Left kidney (tissue), 8 donors: ENCODE measurements around the gene TOMM6. TPM values are rescaled to one million over a fixed set of nuclear protein-coding genes. Genes with fewer than 3 reads are reported as not detected.
A peak's percentile ranks its signal among the peaks of the same experiment; 100 is the strongest.

ENCODE experiments used
- DNase-seq: peaks from one replicate; pipeline ENCODE4 v3.0.0-alpha.2; 2013
- long read RNA-seq, 8 donors: transcript quantifications; one replicate each; lab custom pipeline, GENCODE V29; 2026
- polyA plus RNA-seq: library from polyadenylated mRNA; unstranded; fragments of 120-200 nt; gene quantifications from one replicate; pipeline ENCODE4 v1.2.1, GENCODE V29; 2013; ENCODE audit not compliant: insufficient read length

The TOMM6 gene
- polyA plus RNA-seq, result 208 TPM
- long read RNA-seq, donor 1, transcript TOMM6-202 (3 exons, 637 nt), result minor isoform, 53 of 145 reads
- long read RNA-seq, donor 1, transcript TOMM6-201 (3 exons, 595 nt), result major isoform, 92 of 145 reads
- long read RNA-seq, donor 1, partial matches to known transcripts, result 0 of 145 reads
- long read RNA-seq, donor 1, other reads (novel, unspliced or antisense), result 0 of 145 reads
- long read RNA-seq, donor 2, transcript TOMM6-202 (3 exons, 637 nt), result minor isoform, 48 of 134 reads
- long read RNA-seq, donor 2, transcript TOMM6-201 (3 exons, 595 nt), result major isoform, 86 of 134 reads
- long read RNA-seq, donor 2, partial matches to known transcripts, result 0 of 134 reads
- long read RNA-seq, donor 2, other reads (novel, unspliced or antisense), result 0 of 134 reads
- long read RNA-seq, donor 3, transcript TOMM6-201 (3 exons, 595 nt), result major isoform, 67 of 105 reads
- long read RNA-seq, donor 3, transcript TOMM6-202 (3 exons, 637 nt), result minor isoform, 38 of 105 reads
- long read RNA-seq, donor 3, partial matches to known transcripts, result 0 of 105 reads
- long read RNA-seq, donor 3, other reads (novel, unspliced or antisense), result 0 of 105 reads
- long read RNA-seq, donor 4, transcript TOMM6-202 (3 exons, 637 nt), result minor isoform, 10 of 31 reads
- long read RNA-seq, donor 4, transcript TOMM6-201 (3 exons, 595 nt), result major isoform, 21 of 31 reads
- long read RNA-seq, donor 4, partial matches to known transcripts, result 0 of 31 reads
- long read RNA-seq, donor 4, other reads (novel, unspliced or antisense), result 0 of 31 reads
- long read RNA-seq, donor 5, transcript TOMM6-201 (3 exons, 595 nt), result major isoform, 181 of 270 reads
- long read RNA-seq, donor 5, transcript TOMM6-202 (3 exons, 637 nt), result minor isoform, 89 of 270 reads
- long read RNA-seq, donor 5, partial matches to known transcripts, result 0 of 270 reads
- long read RNA-seq, donor 5, other reads (novel, unspliced or antisense), result 0 of 270 reads
- long read RNA-seq, donor 6, transcript TOMM6-201 (3 exons, 595 nt), result major isoform, 85 of 125 reads
- long read RNA-seq, donor 6, transcript TOMM6-202 (3 exons, 637 nt), result minor isoform, 40 of 125 reads
- long read RNA-seq, donor 6, partial matches to known transcripts, result 0 of 125 reads
- long read RNA-seq, donor 6, other reads (novel, unspliced or antisense), result 0 of 125 reads
- long read RNA-seq, donor 7, transcript TOMM6-202 (3 exons, 637 nt), result minor isoform, 93 of 251 reads
- long read RNA-seq, donor 7, transcript TOMM6-201 (3 exons, 595 nt), result major isoform, 158 of 251 reads
- long read RNA-seq, donor 7, partial matches to known transcripts, result 0 of 251 reads
- long read RNA-seq, donor 7, other reads (novel, unspliced or antisense), result 0 of 251 reads
- long read RNA-seq, donor 8, transcript TOMM6-202 (3 exons, 637 nt), result minor isoform, 21 of 53 reads
- long read RNA-seq, donor 8, transcript TOMM6-201 (3 exons, 595 nt), result major isoform, 32 of 53 reads
- long read RNA-seq, donor 8, partial matches to known transcripts, result 0 of 53 reads
- long read RNA-seq, donor 8, other reads (novel, unspliced or antisense), result 0 of 53 reads

- DNase-seq, result peak; percentile 94
Observed at GRCh38 chr6:41787219-41787917, at the start of gene TOMM6. Gene TOMM6 (plus strand): TSS chr6:41787694. CDS start chr6:41787698, 4 bp downstream.

- DNase-seq, result no peak
Observed at GRCh38 chr6:41739041-41739440, 48.5 kb upstream of the TOMM6 start.

GRCh38 chr6:41740366-41741162 lies 46.9 kb upstream of the TOMM6 start:
- DNase-seq, result no peak

GRCh38 chr6:41741625-41742490 lies 45.6 kb upstream of the TOMM6 start:
- DNase-seq, result no peak

- DNase-seq, result no peak
Observed at GRCh38 chr6:41743406-41744235, 43.9 kb upstream of the TOMM6 start.

- no peak for DNase-seq
Observed at GRCh38 chr6:41744236-41744787, 43.2 kb upstream of the TOMM6 start.

GRCh38 chr6:41746107-41746506 lies 41.4 kb upstream of the TOMM6 start:
- no peak for DNase-seq

GRCh38 chr6:41747256-41748101 lies 40.0 kb upstream of the TOMM6 start, which contains the start of gene PGC:
Gene PGC (minus strand): TSS chr6:41747397. CDS start chr6:41747334, 63 bp downstream.
- DNase-seq, result no peak

GRCh38 chr6:41748102-41748477 lies 39.4 kb upstream of the TOMM6 start:
- no peak for DNase-seq

GRCh38 chr6:41748542-41748941 lies 39.0 kb upstream of the TOMM6 start:
- no peak for DNase-seq

GRCh38 chr6:41750374-41750773 lies 37.1 kb upstream of the TOMM6 start:
- no peak for DNase-seq

GRCh38 chr6:41755895-41756294 lies 31.6 kb upstream of the TOMM6 start:
- no peak for DNase-seq

- no peak for DNase-seq
Observed at GRCh38 chr6:41756354-41756753, 31.1 kb upstream of the TOMM6 start.

GRCh38 chr6:41757271-41757670 lies 30.2 kb upstream of the TOMM6 start:
- no peak for DNase-seq

GRCh38 chr6:41757931-41758640 lies 29.4 kb upstream of the TOMM6 start:
- DNase-seq, result no peak

- no peak for DNase-seq
Observed at GRCh38 chr6:41758641-41759035, 28.9 kb upstream of the TOMM6 start.
